ENCODE data around the gene SETMAR.

DNA sequence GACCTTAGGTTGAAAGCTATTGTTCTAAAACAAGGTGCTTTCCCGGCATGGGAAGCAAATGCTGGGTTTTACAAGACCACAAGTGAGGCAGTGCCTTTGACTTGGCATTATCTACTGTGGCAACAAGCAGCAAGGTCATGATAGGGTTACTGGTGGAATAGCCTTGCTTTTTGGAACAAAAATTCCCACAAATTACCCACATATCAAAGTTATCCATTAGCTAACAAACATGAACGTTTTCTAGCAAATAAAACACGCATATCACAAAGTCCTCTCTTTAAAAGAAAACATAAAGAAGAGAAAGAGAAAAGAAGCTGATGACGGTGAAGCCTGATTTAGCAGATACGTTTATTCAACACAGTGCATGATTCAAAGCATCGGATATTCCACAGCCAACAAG is 57.6 kb downstream of the SETMAR start:
- TF ChIP-seq JUN (IDR thresholded peaks at IDR 0.05; ENCODE audit: low read depth, low read length): no peak
- TF ChIP-seq, protein P1, sequence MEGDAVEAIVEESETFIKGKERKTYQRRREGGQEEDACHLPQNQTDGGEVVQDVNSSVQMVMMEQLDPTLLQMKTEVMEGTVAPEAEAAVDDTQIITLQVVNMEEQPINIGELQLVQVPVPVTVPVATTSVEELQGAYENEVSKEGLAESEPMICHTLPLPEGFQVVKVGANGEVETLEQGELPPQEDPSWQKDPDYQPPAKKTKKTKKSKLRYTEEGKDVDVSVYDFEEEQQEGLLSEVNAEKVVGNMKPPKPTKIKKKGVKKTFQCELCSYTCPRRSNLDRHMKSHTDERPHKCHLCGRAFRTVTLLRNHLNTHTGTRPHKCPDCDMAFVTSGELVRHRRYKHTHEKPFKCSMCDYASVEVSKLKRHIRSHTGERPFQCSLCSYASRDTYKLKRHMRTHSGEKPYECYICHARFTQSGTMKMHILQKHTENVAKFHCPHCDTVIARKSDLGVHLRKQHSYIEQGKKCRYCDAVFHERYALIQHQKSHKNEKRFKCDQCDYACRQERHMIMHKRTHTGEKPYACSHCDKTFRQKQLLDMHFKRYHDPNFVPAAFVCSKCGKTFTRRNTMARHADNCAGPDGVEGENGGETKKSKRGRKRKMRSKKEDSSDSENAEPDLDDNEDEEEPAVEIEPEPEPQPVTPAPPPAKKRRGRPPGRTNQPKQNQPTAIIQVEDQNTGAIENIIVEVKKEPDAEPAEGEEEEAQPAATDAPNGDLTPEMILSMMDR (IDR thresholded peaks at IDR 0.05; ENCODE audit: control extremely low read depth in 1 of 3, insufficient read depth in 1 of 3, low read depth in 1 of 3, low read length in 3 of 3): no peak
- TF ChIP-seq EZH2 (IDR thresholded peaks at IDR 0.05; ENCODE audit: low read depth, low read length, severe bottlenecking): no peak
- no peak for TF ChIP-seq ATF3 (IDR thresholded peaks at IDR 0.05; ENCODE audit: insufficient read depth, low read depth, low read length)
- no peak for TF ChIP-seq POLR2A (IDR thresholded peaks at IDR 0.05; ENCODE audit: control extremely low read depth in 1 of 2, low read depth in 2 of 2, low read length in 2 of 2)
- TF ChIP-seq CEBPB (IDR thresholded peaks at IDR 0.05; ENCODE audit: low read depth, low read length): no peak
- no peak for TF ChIP-seq SRF (IDR thresholded peaks at IDR 0.05; ENCODE audit: low read depth, low read length)
- TF ChIP-seq, protein P2, sequence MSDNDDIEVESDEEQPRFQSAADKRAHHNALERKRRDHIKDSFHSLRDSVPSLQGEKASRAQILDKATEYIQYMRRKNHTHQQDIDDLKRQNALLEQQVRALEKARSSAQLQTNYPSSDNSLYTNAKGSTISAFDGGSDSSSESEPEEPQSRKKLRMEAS (IDR thresholded peaks at IDR 0.05): no peak
